OCI-LY1 (cell line): Measurements from ENCODE around the gene NEURL1.

Source experiments
- EZH2 ChIP-seq: fragments of 200-600 bp; sonication (generic), shearing (Covaris generic); IDR thresholded peaks from 2 replicates; pipeline ENCODE4 v1.8.0; 2017; ENCODE audit warnings: borderline replicate concordance, mixed run types, mild to moderate bottlenecking, antibody characterized with exemption, low read length, moderate library complexity, mixed read lengths
- TF ChIP-seq, protein P1 (sequence below): fragments of 200-600 bp; sonication (generic), shearing (Covaris generic); IDR thresholded peaks from 2 replicates; pipeline ENCODE4 v1.5.1; 2017; ENCODE audit warnings: mild to moderate bottlenecking, antibody characterized with exemption, low read length, moderate library complexity, mixed read lengths

GRCh38 chr10:103498936-103499638 is 5.6 kb downstream of the NEURL1 start:
- TF ChIP-seq, protein P1, sequence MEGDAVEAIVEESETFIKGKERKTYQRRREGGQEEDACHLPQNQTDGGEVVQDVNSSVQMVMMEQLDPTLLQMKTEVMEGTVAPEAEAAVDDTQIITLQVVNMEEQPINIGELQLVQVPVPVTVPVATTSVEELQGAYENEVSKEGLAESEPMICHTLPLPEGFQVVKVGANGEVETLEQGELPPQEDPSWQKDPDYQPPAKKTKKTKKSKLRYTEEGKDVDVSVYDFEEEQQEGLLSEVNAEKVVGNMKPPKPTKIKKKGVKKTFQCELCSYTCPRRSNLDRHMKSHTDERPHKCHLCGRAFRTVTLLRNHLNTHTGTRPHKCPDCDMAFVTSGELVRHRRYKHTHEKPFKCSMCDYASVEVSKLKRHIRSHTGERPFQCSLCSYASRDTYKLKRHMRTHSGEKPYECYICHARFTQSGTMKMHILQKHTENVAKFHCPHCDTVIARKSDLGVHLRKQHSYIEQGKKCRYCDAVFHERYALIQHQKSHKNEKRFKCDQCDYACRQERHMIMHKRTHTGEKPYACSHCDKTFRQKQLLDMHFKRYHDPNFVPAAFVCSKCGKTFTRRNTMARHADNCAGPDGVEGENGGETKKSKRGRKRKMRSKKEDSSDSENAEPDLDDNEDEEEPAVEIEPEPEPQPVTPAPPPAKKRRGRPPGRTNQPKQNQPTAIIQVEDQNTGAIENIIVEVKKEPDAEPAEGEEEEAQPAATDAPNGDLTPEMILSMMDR: no peak
- TF ChIP-seq EZH2: no peak
